Measurements from ENCODE around the gene BACH2. TPM values are rescaled to one million over a fixed set of nuclear protein-coding genes. Genes with fewer than 3 reads are reported as not detected.

The BACH2 gene
- total RNA-seq, 5 donors from 2014 or later (not counting 1 experiment from before 2014, with no cell fraction given), result 81.9 to 196 (median 96.7) TPM

- Histone ChIP-seq H3K4me1 (ENCODE audit: control insufficient read depth in 1 of 2, extremely low read depth in 1 of 2, insufficient read depth in 2 of 2, low read length in 2 of 2) (peaks cover 31 to 43% of the 10 kb centered on the region in 2 experiments), H3K27me3 (replicated peaks in 1 of 2; ENCODE audit: control insufficient read depth in 2 of 2, extremely low read depth in 1 of 2, insufficient read depth in 2 of 2, low read length in 1 of 2) (no peaks in the 10 kb centered on the region), H3K9me3 (no peaks in the 10 kb centered on the region), H3K36me3 (ENCODE audit: control insufficient read depth in 2 of 2, extremely low read depth in 1 of 2, insufficient read depth in 1 of 2, low read length in 1 of 2) (peaks cover 10 to 40% of the 10 kb centered on the region in 2 donors), H3K27ac (ENCODE audit: low read length) (no peak overlapping the region), H3K4me3 (ENCODE audit: control insufficient read depth in 1 of 2, extremely low read depth in 1 of 2, low read length in 1 of 2) (no peak overlapping the region)
- ChIA-PET POLR2A (no interaction called here), CTCF (interaction anchor here in 1 of 2 donors (1.2 to 1.4 kb wide), 2 partner anchors 10 to 229 kb away, joined by 3 to 7 read pairs; no protein-coding TSS in a partner anchor)
- Mint-ChIP-seq H3K4me1 (peaks cover 59 to 67% (median 63%) of the 10 kb centered on the region in 3 donors), H3K27me3 (no peaks in the 10 kb centered on the region), H3K36me3 (peaks cover 38% of the 10 kb centered on the region), H3K4me3 (peak overlapping the region in 1 of 3 donors; percentile 64), H3K27ac (peak overlapping the region; percentile 34 to 69), H3K9me3 (no peaks in the 10 kb centered on the region)
- DNase-seq (no peak), ATAC-seq (replicated peaks in 1 of 4) (no peak)
- WGBS (ENCODE audit: insufficient coverage), result 98% methylated on average over 12 of the region's 15 CpGs
Measured at GRCh38 chr6:89950879-89951391, 345.7 kb downstream of the BACH2 start.

- DNase-seq (no peak), ATAC-seq (replicated peaks in 1 of 4) (no peak)
- Histone ChIP-seq H3K36me3 (ENCODE audit: control insufficient read depth in 2 of 2, extremely low read depth in 1 of 2, insufficient read depth in 1 of 2, low read length in 1 of 2) (peaks cover 10 to 40% of the 10 kb centered on the region in 2 donors), H3K27ac (ENCODE audit: low read length) (no peak overlapping the region), H3K4me3 (ENCODE audit: control insufficient read depth in 1 of 2, extremely low read depth in 1 of 2, low read length in 1 of 2) (no peak overlapping the region), H3K9me3 (no peaks in the 10 kb centered on the region), H3K27me3 (replicated peaks in 1 of 2; ENCODE audit: control insufficient read depth in 2 of 2, extremely low read depth in 1 of 2, insufficient read depth in 2 of 2, low read length in 1 of 2) (no peaks in the 10 kb centered on the region), H3K4me1 (ENCODE audit: control insufficient read depth in 1 of 2, extremely low read depth in 1 of 2, insufficient read depth in 2 of 2, low read length in 2 of 2) (peaks cover 30 to 43% of the 10 kb centered on the region in 2 experiments)
- H3K36me3 Mint-ChIP-seq, result peaks cover 41% of the 10 kb centered on the region
- ChIA-PET CTCF (interaction anchor here in 1 of 2 donors (1.2 to 1.4 kb wide), 2 partner anchors 10 to 230 kb away, joined by 3 to 7 read pairs; no protein-coding TSS in a partner anchor), POLR2A (no interaction called here)
- H3K27ac Mint-ChIP-seq, result no peak overlapping the region
- WGBS (ENCODE audit: insufficient coverage), result 97% methylated on average over 15 of the region's 17 CpGs
- no peaks in the 10 kb centered on the region for H3K27me3 Mint-ChIP-seq
- no peaks in the 10 kb centered on the region for H3K9me3 Mint-ChIP-seq
- no peak overlapping the region for H3K4me3 Mint-ChIP-seq
- peaks cover 58 to 67% (median 63%) of the 10 kb centered on the region in 3 donors for H3K4me1 Mint-ChIP-seq
Measured at GRCh38 chr6:89950446-89950845, 346.2 kb downstream of the BACH2 start.

- CTCF ChIA-PET, result interaction anchor here (0.5 to 1.6 kb wide), 3 partner anchors 20 to 530 kb away, joined by 3 to 5 read pairs (median 3); no protein-coding TSS in a partner anchor
- H3K36me3 ChIP-seq (ENCODE audit: control insufficient read depth in 2 of 2, extremely low read depth in 1 of 2, insufficient read depth in 1 of 2, low read length in 1 of 2), result peaks cover 10 to 40% of the 10 kb centered on the region in 2 donors
- peaks cover 52 to 64% (median 57%) of the 10 kb centered on the region in 3 donors for H3K4me1 Mint-ChIP-seq
Measured at GRCh38 chr6:89948876-89949275, 347.8 kb downstream of the BACH2 start.

GRCh38 chr6:89944826-89945407 is 351.7 kb downstream of the BACH2 start:
- peaks cover 36 to 56% (median 51%) of the 10 kb centered on the region in 3 donors for H3K4me1 Mint-ChIP-seq
- Histone ChIP-seq H3K27me3 (replicated peaks in 1 of 2; ENCODE audit: control insufficient read depth in 2 of 2, extremely low read depth in 1 of 2, insufficient read depth in 2 of 2, low read length in 1 of 2) (no peaks in the 10 kb centered on the region), H3K9me3 (no peaks in the 10 kb centered on the region), H3K27ac (ENCODE audit: low read length) (no peak overlapping the region), H3K4me1 (ENCODE audit: control insufficient read depth in 1 of 2, extremely low read depth in 1 of 2, insufficient read depth in 2 of 2, low read length in 2 of 2) (peaks cover 3 to 11% of the 10 kb centered on the region in 2 experiments), H3K4me3 (ENCODE audit: control insufficient read depth in 1 of 2, extremely low read depth in 1 of 2, low read length in 1 of 2) (no peak overlapping the region), H3K36me3 (ENCODE audit: control insufficient read depth in 2 of 2, extremely low read depth in 1 of 2, insufficient read depth in 1 of 2, low read length in 1 of 2) (peaks cover 5 to 33% of the 10 kb centered on the region in 2 donors)
- peaks cover 36% of the 10 kb centered on the region for H3K36me3 Mint-ChIP-seq
- no peaks in the 10 kb centered on the region for H3K9me3 Mint-ChIP-seq
- H3K4me3 Mint-ChIP-seq, result no peak overlapping the region
- CTCF ChIA-PET, result interaction anchor here (0.7 to 1.2 kb wide), 7 partner anchors 8 to 535 kb away, joined by 3 to 7 read pairs (median 3); no protein-coding TSS in a partner anchor
- H3K27ac Mint-ChIP-seq, result peak overlapping the region; percentile 74
- H3K27me3 Mint-ChIP-seq, result no peaks in the 10 kb centered on the region
- WGBS (ENCODE audit: insufficient coverage), result no CpG with 5 or more reads among the region's 1 CpG
- ATAC-seq (replicated peaks in 1 of 4), result no peak
- POLR2A ChIA-PET, result interaction anchor here in 1 of 2 donors (0.6 kb wide), 1 partner anchor 104 kb away, joined by 4 read pairs; no protein-coding TSS in a partner anchor
- DNase-seq, result peak in 1 of 35 experiments; percentile 53

More at GRCh38 chr6:89948876-89949275, 347.8 kb downstream of the BACH2 start:
- Mint-ChIP-seq H3K9me3 (no peaks in the 10 kb centered on the region), H3K27ac (peak overlapping the region in 1 of 2 donors; percentile 54), H3K27me3 (no peaks in the 10 kb centered on the region), H3K4me3 (no peak overlapping the region), H3K36me3 (peaks cover 37% of the 10 kb centered on the region)
- Histone ChIP-seq H3K4me3 (ENCODE audit: control insufficient read depth in 1 of 2, extremely low read depth in 1 of 2, low read length in 1 of 2) (no peak overlapping the region), H3K9me3 (no peaks in the 10 kb centered on the region), H3K27me3 (replicated peaks in 1 of 2; ENCODE audit: control insufficient read depth in 2 of 2, extremely low read depth in 1 of 2, insufficient read depth in 2 of 2, low read length in 1 of 2) (no peaks in the 10 kb centered on the region), H3K4me1 (ENCODE audit: control insufficient read depth in 1 of 2, extremely low read depth in 1 of 2, insufficient read depth in 2 of 2, low read length in 2 of 2) (peaks cover 20 to 29% of the 10 kb centered on the region in 2 experiments), H3K27ac (ENCODE audit: low read length) (no peak overlapping the region)
- POLR2A ChIA-PET, result interaction anchor here in 1 of 2 donors (1.0 kb wide), 1 partner anchor 57 kb away, joined by 3 read pairs; no protein-coding TSS in a partner anchor
- 96% methylated on average over 5 of the region's 5 CpGs for WGBS (ENCODE audit: insufficient coverage)
- DNase-seq (no peak), ATAC-seq (replicated peaks in 1 of 4) (no peak)

- H3K4me1 ChIP-seq (ENCODE audit: control insufficient read depth in 1 of 2, extremely low read depth in 1 of 2, insufficient read depth in 2 of 2, low read length in 2 of 2), result peaks cover 3 to 11% of the 10 kb centered on the region in 2 experiments
- no peak for DNase-seq
- ATAC-seq (replicated peaks in 1 of 4), result no peak
- Mint-ChIP-seq H3K27me3 (no peaks in the 10 kb centered on the region), H3K36me3 (peaks cover 31% of the 10 kb centered on the region), H3K27ac (peak overlapping the region; percentile 74), H3K4me1 (peaks cover 30 to 51% (median 51%) of the 10 kb centered on the region in 3 donors), H3K9me3 (no peaks in the 10 kb centered on the region), H3K4me3 (no peak overlapping the region)
- peaks cover 5 to 26% of the 10 kb centered on the region in 2 donors for H3K36me3 ChIP-seq (ENCODE audit: control insufficient read depth in 2 of 2, extremely low read depth in 1 of 2, insufficient read depth in 1 of 2, low read length in 1 of 2)
- H3K27ac ChIP-seq (ENCODE audit: low read length), result no peak overlapping the region
- H3K27me3 ChIP-seq (replicated peaks in 1 of 2; ENCODE audit: control insufficient read depth in 2 of 2, extremely low read depth in 1 of 2, insufficient read depth in 2 of 2, low read length in 1 of 2), result no peaks in the 10 kb centered on the region
- WGBS (ENCODE audit: insufficient coverage), result 100% methylated on average over 1 of the region's 4 CpGs
- H3K4me3 ChIP-seq (ENCODE audit: control insufficient read depth in 1 of 2, extremely low read depth in 1 of 2, low read length in 1 of 2), result no peak overlapping the region
- POLR2A ChIA-PET, result interaction anchor here in 1 of 2 donors (0.6 kb wide), 1 partner anchor 104 kb away, joined by 4 read pairs; no protein-coding TSS in a partner anchor
- CTCF ChIA-PET, result interaction anchor here (0.7 to 1.7 kb wide), 8 partner anchors 9 to 535 kb away, joined by 3 to 7 read pairs (median 4); no protein-coding TSS in a partner anchor
- no peaks in the 10 kb centered on the region for H3K9me3 ChIP-seq
Measured at GRCh38 chr6:89944181-89944755, 352.4 kb downstream of the BACH2 start.

- no peak for ATAC-seq (replicated peaks in 1 of 4)
- DNase-seq, result no peak
- Mint-ChIP-seq H3K9me3 (no peaks in the 10 kb centered on the region), H3K4me3 (no peak overlapping the region), H3K4me1 (peaks cover 31 to 54% (median 51%) of the 10 kb centered on the region in 3 donors), H3K27me3 (no peaks in the 10 kb centered on the region), H3K27ac (peak overlapping the region in 1 of 2 donors; percentile 75), H3K36me3 (peaks cover 43% of the 10 kb centered on the region)
- ChIA-PET CTCF (interaction anchor here (1.3 to 4.2 kb wide), 6 partner anchors 11 to 536 kb away, joined by 3 to 198 read pairs (median 5); no protein-coding TSS in a partner anchor), POLR2A (interaction anchor here in 1 of 2 donors (0.6 kb wide), 1 partner anchor 353 kb away, joined by 3 read pairs; no protein-coding TSS in a partner anchor)
- 91% methylated on average over 8 of the region's 8 CpGs for WGBS (ENCODE audit: insufficient coverage)
- no peak overlapping the region for H3K27ac ChIP-seq (ENCODE audit: low read length)
- peaks cover 3 to 11% of the 10 kb centered on the region in 2 experiments for H3K4me1 ChIP-seq (ENCODE audit: control insufficient read depth in 1 of 2, extremely low read depth in 1 of 2, insufficient read depth in 2 of 2, low read length in 2 of 2)
- no peaks in the 10 kb centered on the region for H3K27me3 ChIP-seq (replicated peaks in 1 of 2; ENCODE audit: control insufficient read depth in 2 of 2, extremely low read depth in 1 of 2, insufficient read depth in 2 of 2, low read length in 1 of 2)
- no peak overlapping the region for H3K4me3 ChIP-seq (ENCODE audit: control insufficient read depth in 1 of 2, extremely low read depth in 1 of 2, low read length in 1 of 2)
- H3K9me3 ChIP-seq, result no peaks in the 10 kb centered on the region
- H3K36me3 ChIP-seq (ENCODE audit: control insufficient read depth in 2 of 2, extremely low read depth in 1 of 2, insufficient read depth in 1 of 2, low read length in 1 of 2), result peaks cover 0 to 21% of the 10 kb centered on the region in 2 donors
Measured at GRCh38 chr6:89942601-89943000, 354.0 kb downstream of the BACH2 start.
